OCI-LY1 (cell line): ENCODE measurements around the gene NSDHL.

Experiments used
- H2AFZ ChIP-seq: fragments of 200-600 bp; sonication (generic), shearing (Covaris generic); 2 replicates; pipeline ENCODE4 v1.6.0; 2014; ENCODE audit warnings: antibody characterized with exemption, mild to moderate bottlenecking, low read length
- H3F3A ChIP-seq: fragments of 200-600 bp; sonication (generic), shearing (Covaris generic); 2 replicates; pipeline ENCODE4 v1.6.0; 2014; ENCODE audit warnings: mild to moderate bottlenecking, antibody characterized with exemption, low read length, moderate library complexity; ENCODE audit not compliant: insufficient read depth
- H3K27ac ChIP-seq: fragments of 200-600 bp; sonication (generic); 2 replicates; pipeline ENCODE4 v1.5.1; 2014; ENCODE audit warnings: low read length, mixed run types, mild to moderate bottlenecking, low read depth; ENCODE audit not compliant: poor library complexity, severe bottlenecking
- H3K27me3 ChIP-seq: fragments of 200-600 bp; sonication (generic); 2 replicates; pipeline ENCODE4 v1.6.0; 2014; ENCODE audit warnings: antibody characterized with exemption, mild to moderate bottlenecking, low read length, moderate library complexity; ENCODE audit not compliant: insufficient read depth
- H3K36me3 ChIP-seq: fragments of 200-600 bp; sonication (generic); 2 replicates; pipeline ENCODE4 v1.6.1; 2014; ENCODE audit warnings: mild to moderate bottlenecking, antibody characterized with exemption, low read length, moderate library complexity, mixed read lengths; ENCODE audit not compliant: insufficient read depth
- H3K4me1 ChIP-seq: fragments of 200-600 bp; sonication (generic); 2 replicates; pipeline ENCODE4 v1.5.1; 2014; ENCODE audit warnings: mild to moderate bottlenecking, low read length, moderate library complexity; ENCODE audit not compliant: insufficient read depth, severe bottlenecking
- H3K4me2 ChIP-seq: fragments of 200-600 bp; sonication (generic), shearing (Covaris generic); 2 replicates; pipeline ENCODE4 v1.6.1; 2014; ENCODE audit warnings: low read length
- H3K4me3 ChIP-seq: fragments of 200-600 bp; sonication (generic); 2 replicates; pipeline ENCODE4 v1.5.1; 2014; ENCODE audit warnings: low read length, low read depth, mild to moderate bottlenecking, mixed read lengths; ENCODE audit not compliant: poor library complexity, severe bottlenecking
- H3K79me2 ChIP-seq: fragments of 200-600 bp; shearing (Covaris generic); 2 replicates; pipeline ENCODE4 v1.6.1; 2016; ENCODE audit warnings: mixed run types, low read length, mixed read lengths; ENCODE audit not compliant: insufficient read depth
- H3K9ac ChIP-seq: fragments of 200-600 bp; sonication (generic), shearing (Covaris generic); 2 replicates; pipeline ENCODE4 v1.6.1; 2014; ENCODE audit warnings: mild to moderate bottlenecking, low read length, mixed read lengths
- H3K9me2 ChIP-seq: fragments of 200-600 bp; sonication (generic), shearing (Covaris generic); 2 replicates; pipeline ENCODE4 v1.6.1; 2014; ENCODE audit warnings: low read depth, mild to moderate bottlenecking, low read length, mixed read lengths
- H3K9me3 ChIP-seq: fragments of 200-600 bp; shearing (Covaris generic); 2 replicates; pipeline ENCODE4 v1.6.1; 2014; ENCODE audit warnings: low read length, mixed read lengths
- H4K20me1 ChIP-seq: fragments of 200-600 bp; sonication (generic), shearing (Covaris generic); 2 replicates; pipeline ENCODE4 v1.6.0; 2016; ENCODE audit warnings: mild to moderate bottlenecking, low read length; ENCODE audit not compliant: insufficient read depth
- CTCF ChIP-seq: fragments of 200-600 bp; sonication (generic), shearing (Covaris generic); IDR thresholded peaks from 2 replicates; pipeline ENCODE4 v1.5.1; 2017; ENCODE audit warnings: mild to moderate bottlenecking, antibody characterized with exemption, low read length, moderate library complexity, mixed read lengths
- EZH2 ChIP-seq: fragments of 200-600 bp; sonication (generic), shearing (Covaris generic); IDR thresholded peaks from 2 replicates; pipeline ENCODE4 v1.8.0; 2017; ENCODE audit warnings: borderline replicate concordance, mixed run types, mild to moderate bottlenecking, antibody characterized with exemption, low read length, moderate library complexity, mixed read lengths

NSDHL gene

GRCh38 chrX:152814048-152814447 is 16.8 kb upstream of the NSDHL start:
- no peaks in the 10 kb centered on the region for H3F3A ChIP-seq
- no peak overlapping the region for H2AFZ ChIP-seq
- no peak overlapping the region for H3K4me3 ChIP-seq
- H3K4me2 ChIP-seq: no peak overlapping the region
- no peaks in the 10 kb centered on the region for H3K9me3 ChIP-seq
- H4K20me1 ChIP-seq: no peaks in the 10 kb centered on the region
- H3K4me1 ChIP-seq: no peaks in the 10 kb centered on the region
- H3K9me2 ChIP-seq: no peaks in the 10 kb centered on the region
- no peak overlapping the region for H3K9ac ChIP-seq
- H3K79me2 ChIP-seq: no peaks in the 10 kb centered on the region
- no peaks in the 10 kb centered on the region for H3K27me3 ChIP-seq
- no peak for TF ChIP-seq CTCF
- no peak for TF ChIP-seq EZH2
- H3K36me3 ChIP-seq: no peaks in the 10 kb centered on the region
- no peak overlapping the region for H3K27ac ChIP-seq

- Histone ChIP-seq H3K27me3 (no peaks in the 10 kb centered on the region), H3K4me2 (no peak overlapping the region), H3K4me3 (no peak overlapping the region), H2AFZ (no peak overlapping the region), H3K9me3 (no peaks in the 10 kb centered on the region), H3F3A (no peaks in the 10 kb centered on the region), H3K36me3 (no peaks in the 10 kb centered on the region), H3K79me2 (no peaks in the 10 kb centered on the region), H3K9ac (no peak overlapping the region), H3K27ac (no peak overlapping the region), H4K20me1 (no peaks in the 10 kb centered on the region), H3K9me2 (no peaks in the 10 kb centered on the region), H3K4me1 (no peaks in the 10 kb centered on the region)
- TF ChIP-seq CTCF (peak; percentile 47), EZH2 (no peak)
These were observed 13.6 kb upstream of the NSDHL start for GRCh38 chrX:152817078-152817764.

GRCh38 chrX:152818356-152818755 is 12.5 kb upstream of the NSDHL start:
- no peak overlapping the region for H3K4me2 ChIP-seq
- TF ChIP-seq CTCF (no peak), EZH2 (no peak)
- no peaks in the 10 kb centered on the region for H4K20me1 ChIP-seq
- no peaks in the 10 kb centered on the region for H3K36me3 ChIP-seq
- H3K4me1 ChIP-seq: no peaks in the 10 kb centered on the region
- no peaks in the 10 kb centered on the region for H3K79me2 ChIP-seq
- no peaks in the 10 kb centered on the region for H3F3A ChIP-seq
- no peaks in the 10 kb centered on the region for H3K27me3 ChIP-seq
- no peaks in the 10 kb centered on the region for H3K9me2 ChIP-seq
- no peak overlapping the region for H2AFZ ChIP-seq
- H3K9ac ChIP-seq: no peak overlapping the region
- H3K27ac ChIP-seq: no peak overlapping the region
- no peak overlapping the region for H3K4me3 ChIP-seq
- H3K9me3 ChIP-seq: no peaks in the 10 kb centered on the region
